Sigmoid colon (tissue), 7 donors: ENCODE measurements around the gene ZNF213. TPM values are rescaled to one million over a fixed set of nuclear protein-coding genes. Genes with fewer than 3 reads are reported as not detected.

Experiments used
- DNase-seq: peaks from one replicate; pipeline ENCODE4 v3.0.0-alpha.2; 2019
- H3K27ac ChIP-seq, 4 donors: fragments of 200-600 bp; sonication (generic); one replicate each; pipeline ENCODE4 v1.5.1; 2016 to 2019; ENCODE audit warnings: mild to moderate bottlenecking in 1 of 4
- H3K27me3 ChIP-seq, 3 donors: fragments of 200-600 bp; sonication (generic); one replicate each; pipeline ENCODE4 v1.5.1; 2019; ENCODE audit warnings: mild to moderate bottlenecking in 1 of 3
- H3K36me3 ChIP-seq, 4 donors: fragments of 200-600 bp; sonication (generic); one replicate each; pipeline ENCODE4 v1.5.1; 2016 to 2019
- H3K4me1 ChIP-seq, 4 donors: fragments of 200-600 bp; sonication (generic); one replicate each; pipeline ENCODE4 v1.5.1; 2017 to 2019
- H3K4me3 ChIP-seq, 4 donors: fragments of 200-600 bp; sonication (generic); one replicate each; pipeline ENCODE4 v1.5.1; 2017 to 2019; ENCODE audit warnings: mild to moderate bottlenecking in 2 of 4, moderate library complexity in 1 of 4
- H3K9me3 ChIP-seq, 4 donors: fragments of 200-600 bp in 3 of 4; sonication (generic) in 3 of 4; one replicate each; pipeline versions ENCODE4 v1.5.1 to v1.6.1; 2013 to 2019
- CTCF ChIP-seq, 4 experiments: fragments of 450-650 bp in 3 of 4; fragments of 200-600 bp in 1 of 4; IDR thresholded peaks; one replicate each; pipeline ENCODE4 v1.5.1; 2016 to 2019; ENCODE audit warnings: antibody characterized with exemption in 4 of 4, mild to moderate bottlenecking in 3 of 4, moderate library complexity in 2 of 4
- EP300 ChIP-seq, 4 donors: sonication (generic); formaldehyde crosslinking; IDR thresholded peaks; one replicate each; pipeline ENCODE4 v1.6.1; 2017; ENCODE audit warnings: antibody characterized with exemption in 4 of 4
- POLR2A ChIP-seq, 2 donors: fragments of 450-650 bp; IDR thresholded peaks; one replicate each; pipeline ENCODE4 v1.6.1; 2016; ENCODE audit warnings: antibody characterized with exemption in 2 of 2, mild to moderate bottlenecking in 2 of 2, moderate library complexity in 2 of 2
- POLR2AphosphoS5 ChIP-seq, 4 donors: sonication (generic); formaldehyde crosslinking; IDR thresholded peaks; one replicate each; pipeline ENCODE4 v1.6.1; 2017; ENCODE audit warnings: antibody characterized with exemption in 4 of 4
- WGBS, 2 donors: extraction: QIAGEN DNeasy Blood & Tissue Kit; methylation state at CpG; one replicate each; pipeline ENCODE4 v1.1.7; 2013; 5-methylcytosine and 5-hydroxymethylcytosine counted together
- intact Hi-C: fragments of 100-400 bp; cut with DNase I; formaldehyde crosslinking; loops from one replicate; pipeline ENCODE4 v1.15.1; 2023
- polyA plus RNA-seq, 3 donors: library from polyadenylated mRNA; stranded (reverse); fragments of 200-250 nt; gene quantifications; one replicate each; pipeline ENCODE4 v1.2.3, GENCODE V29; 2013
- total RNA-seq, 4 donors: library from RNA; depleted of rRNA; stranded (reverse); fragments of >200 nt; gene quantifications; one replicate each; pipeline ENCODE4 v1.1.0, GENCODE V29; 2016
- donor health status: healthy with polysubstance abuse.
- donor health status: Bipolar disorder and iron deficiency.
- donor health status: healthy.

The ZNF213 gene
- total RNA-seq (10 to 100 TPM in 1 of 4 donors, 1 to 10 TPM in 3; 2.6 to 10.5 (median 5.0) TPM), polyA plus RNA-seq (10 to 100 TPM in 1 of 3 donors, 1 to 10 TPM in 2; 7.2 to 11.3 (median 7.2) TPM)

GRCh38 chr16:3134338-3135125 lies at the start of gene ZNF213:
Gene ZNF213, plus strand, starts transcription at chr16:3135029. Its CDS starts 2,252 bp downstream, at chr16:3137281.
- Histone ChIP-seq H3K4me1 (peaks cover 0 to 34% (median 31%) of the 10 kb centered on the region in 4 donors), H3K27ac (peak within 1 kb of the TSS; percentile 92 to 98 (median 97)), H3K9me3 (no peaks in the 10 kb centered on the region), H3K36me3 (peaks cover 5 to 37% (median 9%) of the 10 kb centered on the region in 4 donors), H3K4me3 (peak within 1 kb of the TSS; percentile 80 to 92 (median 84)), H3K27me3 (no peaks in the 10 kb centered on the region)
- 0% methylated on average over 63 of the region's 63 CpGs for WGBS, 2 donors
- intact Hi-C loops, result no loop called here
- DNase-seq, result peak; percentile 99
- TF ChIP-seq POLR2AphosphoS5 (IDR thresholded peaks at IDR 0.05) (peak; percentile 97 to 99 (median 98)), CTCF (IDR thresholded peaks at IDR 0.05) (no peak), POLR2A (IDR thresholded peaks at IDR 0.05) (peak; percentile 92 to 96), EP300 (IDR thresholded peaks at IDR 0.05) (peak in 1 of 4 donors; percentile 47)

- WGBS, 2 donors, result 73 to 82% methylated on average over 17 of the region's 17 CpGs
These were observed 48.8 kb upstream of the ZNF213 start for GRCh38 chr16:3085868-3086595.

GRCh38 chr16:3086596-3087242 lies 48.1 kb upstream of the ZNF213 start:
- H3K27ac ChIP-seq, result peak overlapping the region; percentile 11 to 60 (median 31)

More at GRCh38 chr16:3085868-3086595, 48.8 kb upstream of the ZNF213 start:
- TF ChIP-seq CTCF (IDR thresholded peaks at IDR 0.05) (no peak), POLR2A (IDR thresholded peaks at IDR 0.05) (no peak), EP300 (IDR thresholded peaks at IDR 0.05) (no peak), POLR2AphosphoS5 (IDR thresholded peaks at IDR 0.05) (no peak)
- no peak for DNase-seq
- Histone ChIP-seq H3K4me1 (no peaks in the 10 kb centered on the region), H3K9me3 (no peaks in the 10 kb centered on the region), H3K27me3 (no peaks in the 10 kb centered on the region), H3K27ac (no peak overlapping the region), H3K4me3 (peak overlapping the region in 3 of 4 donors; percentile 17 to 33 (median 19)), H3K36me3 (no peaks in the 10 kb centered on the region)
- intact Hi-C loops, result no loop called here

More at GRCh38 chr16:3086596-3087242, 48.1 kb upstream of the ZNF213 start:
- no peaks in the 10 kb centered on the region for H3K9me3 ChIP-seq
- H3K4me1 ChIP-seq, result no peaks in the 10 kb centered on the region
- 49 to 68% methylated on average over 14 of the region's 14 CpGs for WGBS, 2 donors
- H3K27me3 ChIP-seq, result peaks cover 0 to 2% (median 0%) of the 10 kb centered on the region in 3 donors
- H3K36me3 ChIP-seq, result no peaks in the 10 kb centered on the region
- intact Hi-C loops, result no loop called here
- TF ChIP-seq EP300 (IDR thresholded peaks at IDR 0.05), result no peak
- TF ChIP-seq POLR2AphosphoS5 (IDR thresholded peaks at IDR 0.05), result no peak
- TF ChIP-seq POLR2A (IDR thresholded peaks at IDR 0.05), result no peak
- no peak for TF ChIP-seq CTCF (IDR thresholded peaks at IDR 0.05)
- no peak for DNase-seq
- H3K4me3 ChIP-seq, result peak overlapping the region in 3 of 4 donors; percentile 17 to 33 (median 19)
